HCT116 (cell line): ENCODE measurements around the gene SLC6A19. TPM values are rescaled to one million over a fixed set of nuclear protein-coding genes. Genes with fewer than 3 reads are reported as not detected.

ENCODE experiments used
- ATF3 ChIP-seq: IDR thresholded peaks from 2 replicates; pipeline ENCODE4 v1.6.1; 2012
- CTCF ChIP-seq, 3 experiments: fragments of 200-600 bp in 1 of 3; sonication (generic) in 1 of 3; IDR thresholded peaks in 2 of 3; conservative IDR thresholded peaks in 1 of 3; 2 replicates each; pipeline ENCODE4 v1.5.1; 2012 to 2017; ENCODE audit warnings: low read depth in 2 of 3, low read length in 2 of 3, antibody characterized with exemption in 1 of 3, borderline replicate concordance in 1 of 3, control low read depth in 1 of 3, mild to moderate bottlenecking in 1 of 3, mixed read lengths in 1 of 3, mixed run types in 1 of 3, moderate library complexity in 1 of 3; ENCODE audit not compliant: insufficient read depth in 1 of 3
- EGR1 ChIP-seq: IDR thresholded peaks from 2 replicates; pipeline ENCODE4 v1.6.1; 2012; ENCODE audit warnings: low read depth
- ELF1 ChIP-seq: IDR thresholded peaks from 2 replicates; pipeline ENCODE4 v1.6.1; 2012; ENCODE audit warnings: low read depth, borderline replicate concordance
- MAX ChIP-seq: IDR thresholded peaks from 2 replicates; pipeline ENCODE4 v1.6.1; 2012
- RAD21 ChIP-seq: IDR thresholded peaks from 2 replicates; pipeline ENCODE4 v1.6.1; 2012; ENCODE audit warnings: low read depth, mild to moderate bottlenecking
- SIN3A ChIP-seq: IDR thresholded peaks from 2 replicates; pipeline ENCODE4 v1.6.1; 2012; ENCODE audit warnings: low read depth
- SP1 ChIP-seq: IDR thresholded peaks from 2 replicates; pipeline ENCODE4 v1.6.1; 2012; ENCODE audit warnings: low read depth
- TCF7L2 ChIP-seq: IDR thresholded peaks from 2 replicates; pipeline ENCODE4 v1.7.0; 2011; ENCODE audit warnings: borderline replicate concordance, inconsistent platforms; ENCODE audit not compliant: insufficient read depth, insufficient read length; ENCODE audit errors: extremely low read depth
- ZBTB33 ChIP-seq: IDR thresholded peaks from 2 replicates; pipeline ENCODE4 v1.6.1; 2011; ENCODE audit warnings: mild to moderate bottlenecking, low read length, moderate library complexity; ENCODE audit not compliant: insufficient replicate concordance; ENCODE audit errors: extremely low read depth
- total RNA-seq: library from RNA; stranded (reverse); gene quantifications from one replicate; pipeline ENCODE4 v1.2.1, GENCODE V29; 2021; ENCODE audit not compliant: unreplicated experiment

Gene SLC6A19
- total RNA-seq, 1 experiment from 2014 or later: not detected

- TF ChIP-seq CTCF (IDR thresholded peaks at IDR 0.05 in 2 of 3, conservative IDR thresholded peaks at IDR 0.05 in 1 of 3; ENCODE audit: borderline replicate concordance in 1 of 3, insufficient read depth in 1 of 3, low read depth in 2 of 3, low read length in 2 of 3): no peak
- no peak for TF ChIP-seq ATF3
- no peak for TF ChIP-seq SP1
- no peak for TF ChIP-seq TCF7L2
- no peak for TF ChIP-seq SIN3A
- no peak for TF ChIP-seq ELF1
- no peak for TF ChIP-seq RAD21
- no peak for TF ChIP-seq ZBTB33
- no peak for TF ChIP-seq MAX
- TF ChIP-seq EGR1: no peak
These were observed 45.2 kb upstream of the SLC6A19 start (continued) for GRCh38 chr5:1156033-1156753.
